SK-N-SH treated with all-trans-retinoic acid at 6 μM for 48 hours (cell line): ENCODE results near the gene TMC5.
"Not testable (repeated sequence)": the region's sequence is repeated elsewhere in the genome, so short reads cannot be mapped to it uniquely, and the experiment has no call there.

ENCODE experiments used
- GLIS3 ChIP-seq: fragments of 250-450 bp; sonication (Bioruptor Pico); IDR thresholded peaks from 2 replicates; pipeline ENCODE4 v1.5.0; 2020; ENCODE audit warnings: mild to moderate bottlenecking, moderate library complexity
- ISL1 ChIP-seq: fragments of 250-450 bp; sonication (Bioruptor Pico); IDR thresholded peaks from 2 replicates; pipeline ENCODE4 v2.1.2; 2022; ENCODE audit warnings: mild to moderate bottlenecking, moderate library complexity
- PATZ1 ChIP-seq: fragments of 250-450 bp; sonication (Bioruptor Pico); IDR thresholded peaks from 2 replicates; pipeline ENCODE4 v1.8.0; 2020; ENCODE audit warnings: mild to moderate bottlenecking, moderate library complexity, borderline replicate concordance
- PPARA ChIP-seq: fragments of 250-450 bp; sonication (Bioruptor Pico); IDR thresholded peaks from 2 replicates; pipeline ENCODE4 v1.5.0; 2020; ENCODE audit warnings: mild to moderate bottlenecking, borderline replicate concordance
- TSHZ2 ChIP-seq: fragments of 250-450 bp; sonication (Bioruptor Pico); IDR thresholded peaks from 2 replicates; pipeline ENCODE4 v1.5.0; 2020; ENCODE audit warnings: mild to moderate bottlenecking, moderate library complexity
- ZFP3 ChIP-seq: fragments of 250-450 bp; sonication (Bioruptor Pico); IDR thresholded peaks from 2 replicates; pipeline ENCODE4 v1.5.0; 2020; ENCODE audit warnings: mild to moderate bottlenecking, moderate library complexity
- ZFP30 ChIP-seq: fragments of 450-650 bp; formaldehyde crosslinking; IDR thresholded peaks from 2 replicates; pipeline ENCODE4 v1.5.0; 2022; ENCODE audit warnings: mild to moderate bottlenecking, moderate library complexity
- ZNF565 ChIP-seq: fragments of 450-650 bp; formaldehyde crosslinking; conservative IDR thresholded peaks from 2 replicates; pipeline ENCODE4 v1.5.0; 2020; ENCODE audit warnings: low read depth, mild to moderate bottlenecking, moderate library complexity
- ZNF8 ChIP-seq: fragments of 450-650 bp; formaldehyde crosslinking; IDR thresholded peaks from 2 replicates; pipeline ENCODE4 v1.5.0; 2020; ENCODE audit warnings: mild to moderate bottlenecking, moderate library complexity

GRCh38 chr16:19397373-19397772 lies 20.3 kb upstream of the TMC5 start:
- not testable (repeated sequence) for TF ChIP-seq ZFP30 (CRISPR knock-in tag); PPARA (CRISPR knock-in tag); ZFP3 (CRISPR knock-in tag); ZNF8 (CRISPR knock-in tag); PATZ1 (CRISPR knock-in tag); ZNF565; ISL1 (CRISPR knock-in tag); TSHZ2; GLIS3 (CRISPR knock-in tag)
